GM12878 (cell line): ENCODE data around the gene INO80B. TPM values are rescaled to one million over a fixed set of nuclear protein-coding genes. Genes with fewer than 3 reads are reported as not detected.

Experiments
- BHLHE40 ChIP-seq, 2 experiments: fragments of 450-650 bp in 1 of 2; IDR thresholded peaks; 2 replicates each; pipeline ENCODE4 v1.6.1; 2011 to 2017; ENCODE audit warnings: low read depth in 2 of 2, borderline replicate concordance in 1 of 2, improper control_type of control experiment in 1 of 2, low read length in 1 of 2, mild to moderate bottlenecking in 1 of 2
- CEBPB ChIP-seq, 2 experiments: fragments of 150-350 bp in 1 of 2; IDR thresholded peaks; 2 replicates each; pipeline ENCODE4 v1.6.1; 2012 to 2014; ENCODE audit warnings: low read depth in 2 of 2, low read length in 2 of 2, borderline replicate concordance in 1 of 2, inconsistent platforms in 1 of 2
- ETV6 ChIP-seq, 2 experiments: fragments of 450-650 bp in 1 of 2; IDR thresholded peaks in 1 of 2; conservative IDR thresholded peaks in 1 of 2; 2 replicates each; pipeline ENCODE4 v1.6.1; 2014; ENCODE audit warnings: antibody characterized with exemption in 1 of 2, borderline replicate concordance in 1 of 2, low read depth in 1 of 2, mild to moderate bottlenecking in 1 of 2, moderate library complexity in 1 of 2
- FOS ChIP-seq: IDR thresholded peaks from 3 replicates; pipeline ENCODE4 v1.6.1; 2011; ENCODE audit warnings: borderline replicate concordance; ENCODE audit not compliant: insufficient read length; ENCODE audit errors: extremely low read depth
- GATAD2B ChIP-seq: fragments of 450-650 bp; conservative IDR thresholded peaks from 2 replicates; pipeline ENCODE4 v1.6.1; 2017; ENCODE audit warnings: low read depth, mild to moderate bottlenecking, moderate library complexity
- KLF5 ChIP-seq: fragments of 450-650 bp; IDR thresholded peaks from 2 replicates; pipeline ENCODE4 v1.6.1; 2014; ENCODE audit warnings: mild to moderate bottlenecking; ENCODE audit not compliant: partially characterized antibody
- LARP7 ChIP-seq: fragments of 450-650 bp; IDR thresholded peaks from 2 replicates; pipeline ENCODE4 v1.6.1; 2017; ENCODE audit warnings: mild to moderate bottlenecking
- NKRF ChIP-seq: fragments of 450-650 bp; conservative IDR thresholded peaks from 2 replicates; pipeline ENCODE4 v1.6.1; 2017; ENCODE audit warnings: mild to moderate bottlenecking, moderate library complexity
- RAD51 ChIP-seq: fragments of 450-650 bp; IDR thresholded peaks from 2 replicates; pipeline ENCODE4 v1.6.1; 2016; ENCODE audit warnings: moderate library complexity, mild to moderate bottlenecking, inconsistent platforms
- SIN3A ChIP-seq: IDR thresholded peaks from 2 replicates; pipeline ENCODE4 v1.6.1; 2012; ENCODE audit warnings: low read depth, low read length, improper control_type of control experiment
- SMC3 ChIP-seq: IDR thresholded peaks from 2 replicates; pipeline ENCODE4 v1.6.1; 2011; ENCODE audit warnings: low read length, improper control_type of control experiment, borderline replicate concordance
- STAT3 ChIP-seq: IDR thresholded peaks from 2 replicates; pipeline ENCODE4 v1.6.1; 2011; ENCODE audit warnings: low read depth, low read length, improper control_type of control experiment
- YBX1 ChIP-seq: fragments of 450-650 bp; IDR thresholded peaks from 2 replicates; pipeline ENCODE4 v1.6.1; 2016; ENCODE audit warnings: antibody characterized with exemption
- YY1 ChIP-seq: IDR thresholded peaks from 2 replicates; pipeline ENCODE4 v1.6.1; 2011; ENCODE audit warnings: low read depth, mild to moderate bottlenecking, low read length
- ZBTB4 ChIP-seq: fragments of 450-650 bp; formaldehyde crosslinking; IDR thresholded peaks from 2 replicates; pipeline ENCODE4 v1.4.0; 2022; ENCODE audit warnings: mild to moderate bottlenecking, moderate library complexity
- ZNF24 ChIP-seq: fragments of 450-650 bp; IDR thresholded peaks from 2 replicates; pipeline ENCODE4 v1.6.1; 2017; ENCODE audit warnings: antibody characterized with exemption, mild to moderate bottlenecking
- ZNF384 ChIP-seq: IDR thresholded peaks from 2 replicates; pipeline ENCODE4 v1.6.1; 2012; ENCODE audit warnings: low read depth, mild to moderate bottlenecking, low read length, improper control_type of control experiment, borderline replicate concordance
- ZSCAN29 ChIP-seq: fragments of 450-650 bp; IDR thresholded peaks from 2 replicates; pipeline ENCODE4 v1.6.1; 2017; ENCODE audit warnings: mild to moderate bottlenecking, moderate library complexity
- polyA plus RNA-seq, 11 experiments: library from polyadenylated mRNA; depleted of rRNA in 4 of 11; unstranded in 6 of 11; stranded (reverse) in 5 of 11; fragments of >200 nt; fragmentation: Nextera tagmentation in 4 of 11; fragmentation: Illumina TruSeq in 1 of 11; extraction: Ambion mirVana in 4 of 11; extraction: Trizol in 1 of 11; gene quantifications; 1 replicate in 1 of 11; 2 replicates in 10 of 11; pipeline versions ENCODE4 v1.2.1 to v1.2.3, GENCODE V29; 2011 to 2016; ENCODE audit warnings: inconsistent platforms in 2 of 11, missing spikeins in 2 of 11, low read depth in 1 of 11
- total RNA-seq, 4 experiments: library from RNA; depleted of rRNA in 3 of 4; stranded (reverse); fragments of >200 nt in 3 of 4; fragmentation: Illumina TruSeq in 1 of 4; extraction: Trizol in 1 of 4; gene quantifications; 2 replicates each; pipeline versions ENCODE4 v1.2.1 to v1.2.3, GENCODE V29; 2013 to 2021
- TF ChIP-seq, protein P1 (sequence below): IDR thresholded peaks from 2 replicates; pipeline ENCODE4 v1.6.1; 2011; ENCODE audit warnings: borderline replicate concordance, low read depth, mild to moderate bottlenecking, moderate library complexity, mixed read lengths, low read length; ENCODE audit not compliant: insufficient read depth; ENCODE audit errors: extremely low read length
- TF ChIP-seq, protein P2 (sequence below): fragments of 450-650 bp; formaldehyde crosslinking; IDR thresholded peaks from 2 replicates; pipeline ENCODE4 v1.5.0; 2022; ENCODE audit warnings: mild to moderate bottlenecking, missing genetic modification characterization

INO80B gene
- total and polyA plus RNA-seq, 10 of the 15 experiments (the other 5 are each of a cell fraction or from before 2014, with no cell fraction given) = 1.3 to 26.7 (median 11.1) TPM

GRCh38 chr2:74421221-74421870 lies 33.5 kb upstream of the INO80B start, which contains the start of the genes C2orf81 and WDR54 (continued):
- TF ChIP-seq YBX1 (no peak), CEBPB (IDR thresholded peaks at IDR 0.05; ENCODE audit: borderline replicate concordance in 1 of 2, low read depth in 2 of 2, low read length in 2 of 2) (no peak), ZSCAN29 (peak; percentile 22; the same call in 1 of the 2 replicates), LARP7 (peak; percentile 90), SIN3A (peak; percentile 96), ETV6 (conservative IDR thresholded peaks at IDR 0.05 in 1 of 2, IDR thresholded peaks at IDR 0.05 in 1 of 2; ENCODE audit: borderline replicate concordance in 1 of 2, low read depth in 1 of 2) (no peak), FOS (no peak), YY1 (peak; percentile 82), STAT3 (no peak), ZNF384 (no peak), BHLHE40 (IDR thresholded peaks at IDR 0.05; ENCODE audit: borderline replicate concordance in 1 of 2, low read depth in 2 of 2, low read length in 1 of 2) (peak; percentile 98 to 99), ZBTB4 (no peak), SMC3 (no peak), GATAD2B (peak; percentile 68; the same call in 1 of the 2 replicates), ZNF24 (no peak), RAD51 (no peak), NKRF (peak; percentile 86), KLF5 (peak; percentile 89)
- TF ChIP-seq, protein P1, sequence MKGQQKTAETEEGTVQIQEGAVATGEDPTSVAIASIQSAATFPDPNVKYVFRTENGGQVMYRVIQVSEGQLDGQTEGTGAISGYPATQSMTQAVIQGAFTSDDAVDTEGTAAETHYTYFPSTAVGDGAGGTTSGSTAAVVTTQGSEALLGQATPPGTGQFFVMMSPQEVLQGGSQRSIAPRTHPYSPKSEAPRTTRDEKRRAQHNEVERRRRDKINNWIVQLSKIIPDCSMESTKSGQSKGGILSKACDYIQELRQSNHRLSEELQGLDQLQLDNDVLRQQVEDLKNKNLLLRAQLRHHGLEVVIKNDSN = no peak
- TF ChIP-seq, protein P2, sequence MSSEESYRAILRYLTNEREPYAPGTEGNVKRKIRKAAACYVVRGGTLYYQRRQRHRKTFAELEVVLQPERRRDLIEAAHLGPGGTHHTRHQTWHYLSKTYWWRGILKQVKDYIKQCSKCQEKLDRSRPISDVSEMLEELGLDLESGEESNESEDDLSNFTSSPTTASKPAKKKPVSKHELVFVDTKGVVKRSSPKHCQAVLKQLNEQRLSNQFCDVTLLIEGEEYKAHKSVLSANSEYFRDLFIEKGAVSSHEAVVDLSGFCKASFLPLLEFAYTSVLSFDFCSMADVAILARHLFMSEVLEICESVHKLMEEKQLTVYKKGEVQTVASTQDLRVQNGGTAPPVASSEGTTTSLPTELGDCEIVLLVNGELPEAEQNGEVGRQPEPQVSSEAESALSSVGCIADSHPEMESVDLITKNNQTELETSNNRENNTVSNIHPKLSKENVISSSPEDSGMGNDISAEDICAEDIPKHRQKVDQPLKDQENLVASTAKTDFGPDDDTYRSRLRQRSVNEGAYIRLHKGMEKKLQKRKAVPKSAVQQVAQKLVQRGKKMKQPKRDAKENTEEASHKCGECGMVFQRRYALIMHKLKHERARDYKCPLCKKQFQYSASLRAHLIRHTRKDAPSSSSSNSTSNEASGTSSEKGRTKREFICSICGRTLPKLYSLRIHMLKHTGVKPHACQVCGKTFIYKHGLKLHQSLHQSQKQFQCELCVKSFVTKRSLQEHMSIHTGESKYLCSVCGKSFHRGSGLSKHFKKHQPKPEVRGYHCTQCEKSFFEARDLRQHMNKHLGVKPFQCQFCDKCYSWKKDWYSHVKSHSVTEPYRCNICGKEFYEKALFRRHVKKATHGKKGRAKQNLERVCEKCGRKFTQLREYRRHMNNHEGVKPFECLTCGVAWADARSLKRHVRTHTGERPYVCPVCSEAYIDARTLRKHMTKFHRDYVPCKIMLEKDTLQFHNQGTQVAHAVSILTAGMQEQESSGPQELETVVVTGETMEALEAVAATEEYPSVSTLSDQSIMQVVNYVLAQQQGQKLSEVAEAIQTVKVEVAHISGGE (CRISPR knock-in tag) = no peak
